Effector memory CD4-positive, alpha-beta T cell (primary cell): ENCODE data around the gene TMEM80.
A peak's percentile ranks its signal among the peaks of the same experiment; 100 is the strongest.

ENCODE experiments used
- DNase-seq, 3 donors: peaks; one replicate each; pipeline ENCODE4 v3.0.0-alpha.2; 2020
- H3K27ac ChIP-seq: 2 replicates; pipeline ENCODE4 v1.7.0; 2013; ENCODE audit warnings: mild to moderate bottlenecking, low read length, moderate library complexity; ENCODE audit not compliant: insufficient read depth, poor library complexity, severe bottlenecking
- H3K27me3 ChIP-seq: replicated peaks from 2 replicates; pipeline ENCODE4 v1.7.0; 2013; ENCODE audit warnings: mild to moderate bottlenecking, low read length; ENCODE audit not compliant: insufficient read depth, control insufficient read depth, poor library complexity, severe bottlenecking
- H3K36me3 ChIP-seq: 2 replicates; pipeline ENCODE4 v1.7.0; 2013; ENCODE audit warnings: mild to moderate bottlenecking, low read length, moderate library complexity; ENCODE audit not compliant: control insufficient read depth, insufficient read depth
- H3K4me1 ChIP-seq: 2 replicates; pipeline ENCODE4 v1.7.0; 2013; ENCODE audit warnings: low read length, mild to moderate bottlenecking; ENCODE audit not compliant: control insufficient read depth, insufficient read depth, poor library complexity, severe bottlenecking
- H3K4me3 ChIP-seq: 2 replicates; pipeline ENCODE4 v1.7.0; 2013; ENCODE audit warnings: low read length, low read depth, mild to moderate bottlenecking; ENCODE audit not compliant: insufficient read depth, poor library complexity, severe bottlenecking
- H3K9me3 ChIP-seq: 2 replicates; pipeline ENCODE4 v1.7.0; 2013; ENCODE audit warnings: mild to moderate bottlenecking, low read length, moderate library complexity; ENCODE audit not compliant: control insufficient read depth

Gene TMEM80

GRCh38 chr11:742156-742546 is 46.5 kb downstream of the TMEM80 start:
- H3K9me3 ChIP-seq: no peaks in the 10 kb centered on the region
- no peak for DNase-seq
- no peak overlapping the region for H3K4me3 ChIP-seq
- no peaks in the 10 kb centered on the region for H3K36me3 ChIP-seq
- H3K27ac ChIP-seq: no peak overlapping the region
- H3K27me3 ChIP-seq: no peaks in the 10 kb centered on the region
- H3K4me1 ChIP-seq: peaks cover 10% of the 10 kb centered on the region

GRCh38 chr11:742571-743201 is 47.1 kb downstream of the TMEM80 start:
- Histone ChIP-seq H3K27me3 (no peaks in the 10 kb centered on the region), H3K4me1 (peaks cover 8% of the 10 kb centered on the region), H3K9me3 (no peaks in the 10 kb centered on the region), H3K27ac (no peak overlapping the region), H3K36me3 (no peaks in the 10 kb centered on the region), H3K4me3 (no peak overlapping the region)
- no peak for DNase-seq

- no peak for DNase-seq
- Histone ChIP-seq H3K27me3 (no peaks in the 10 kb centered on the region), H3K4me3 (no peak overlapping the region), H3K36me3 (no peaks in the 10 kb centered on the region), H3K4me1 (peaks cover 14% of the 10 kb centered on the region), H3K9me3 (no peaks in the 10 kb centered on the region), H3K27ac (no peak overlapping the region)
Observed at GRCh38 chr11:745428-745827, 49.8 kb downstream of the TMEM80 start.

- Histone ChIP-seq H3K9me3 (no peaks in the 10 kb centered on the region), H3K36me3 (no peaks in the 10 kb centered on the region), H3K4me1 (peaks cover 14% of the 10 kb centered on the region), H3K27ac (peak overlapping the region; percentile 66), H3K27me3 (no peaks in the 10 kb centered on the region), H3K4me3 (peak overlapping the region; percentile 87)
- DNase-seq: no peak
Observed at GRCh38 chr11:746289-747157, 50.9 kb downstream of the TMEM80 start.

GRCh38 chr11:747158-748006 is 51.8 kb downstream of the TMEM80 start, which contains the start of gene TALDO1:
Gene TALDO1, plus strand, starts transcription at chr11:747464. Its CDS starts 18 bp downstream, at chr11:747482.
- peaks cover 14% of the 10 kb centered on the region for H3K4me1 ChIP-seq
- peak within 1 kb of the TSS; percentile 66 for H3K27ac ChIP-seq
- no peaks in the 10 kb centered on the region for H3K9me3 ChIP-seq
- H3K27me3 ChIP-seq: no peaks in the 10 kb centered on the region
- peaks cover 3% of the 10 kb centered on the region for H3K36me3 ChIP-seq
- peak within 1 kb of the TSS; percentile 87 for H3K4me3 ChIP-seq
- peak; percentile 67 to 78 (median 73) for DNase-seq

- no peaks in the 10 kb centered on the region for H3K9me3 ChIP-seq
- peaks cover 3% of the 10 kb centered on the region for H3K36me3 ChIP-seq
- peak overlapping the region; percentile 66 for H3K27ac ChIP-seq
- DNase-seq: no peak
- peaks cover 14% of the 10 kb centered on the region for H3K4me1 ChIP-seq
- peak overlapping the region; percentile 87 for H3K4me3 ChIP-seq
- H3K27me3 ChIP-seq: no peaks in the 10 kb centered on the region
Observed at GRCh38 chr11:748007-748359, 52.4 kb downstream of the TMEM80 start.

GRCh38 chr11:749731-750130 is 54.1 kb downstream of the TMEM80 start:
- no peak overlapping the region for H3K27ac ChIP-seq
- H3K9me3 ChIP-seq: no peaks in the 10 kb centered on the region
- H3K27me3 ChIP-seq: no peaks in the 10 kb centered on the region
- DNase-seq: no peak
- H3K4me1 ChIP-seq: peaks cover 14% of the 10 kb centered on the region
- no peak overlapping the region for H3K4me3 ChIP-seq
- H3K36me3 ChIP-seq: peaks cover 3% of the 10 kb centered on the region
